ENCODE data around the gene KBTBD12.

Gene KBTBD12

GRCh38 chr3:127929818-127930413, 14.9 kb downstream of the KBTBD12 start:
- H3K4me3 ChIP-seq (replicated peaks; ENCODE audit: low read depth, low read length): no peak overlapping the region
- TF ChIP-seq CTCF (IDR thresholded peaks at IDR 0.05; ENCODE audit: low read length, missing control alignments): no peak
- DNase-seq (ENCODE audit: low read depth): no peak

- no peak overlapping the region for H3K4me3 ChIP-seq (replicated peaks; ENCODE audit: low read depth, low read length)
- DNase-seq (ENCODE audit: low read depth): no peak
- no peak for TF ChIP-seq CTCF (IDR thresholded peaks at IDR 0.05; ENCODE audit: low read length, missing control alignments)
These were observed 18.4 kb downstream of the KBTBD12 start for GRCh38 chr3:127933396-127933795.

- H3K4me3 ChIP-seq (replicated peaks; ENCODE audit: low read depth, low read length): no peak overlapping the region
- no peak for TF ChIP-seq CTCF (IDR thresholded peaks at IDR 0.05; ENCODE audit: low read length, missing control alignments)
These were observed 23.8 kb downstream of the KBTBD12 start for GRCh38 chr3:127938800-127939199.

GRCh38 chr3:127940116-127940515, 25.1 kb downstream of the KBTBD12 start:
- no peak overlapping the region for H3K4me3 ChIP-seq (replicated peaks; ENCODE audit: low read depth, low read length)
- DNase-seq (ENCODE audit: low read depth): no peak
- no peak for TF ChIP-seq CTCF (IDR thresholded peaks at IDR 0.05; ENCODE audit: low read length, missing control alignments)

More at GRCh38 chr3:127938800-127939199, 23.8 kb downstream of the KBTBD12 start:
- DNase-seq (ENCODE audit: low read depth): no peak

GRCh38 chr3:127942613-127943012, 27.6 kb downstream of the KBTBD12 start:
- DNase-seq (ENCODE audit: low read depth): no peak
- no peak overlapping the region for H3K4me3 ChIP-seq (replicated peaks; ENCODE audit: low read depth, low read length)
- no peak for TF ChIP-seq CTCF (IDR thresholded peaks at IDR 0.05; ENCODE audit: low read length, missing control alignments)

GRCh38 chr3:127948211-127948610, 33.2 kb downstream of the KBTBD12 start:
- DNase-seq (ENCODE audit: low read depth): no peak
- no peak overlapping the region for H3K4me3 ChIP-seq (replicated peaks; ENCODE audit: low read depth, low read length)
- TF ChIP-seq CTCF (IDR thresholded peaks at IDR 0.05; ENCODE audit: low read length, missing control alignments): no peak

- H3K4me3 ChIP-seq (replicated peaks; ENCODE audit: low read depth, low read length): no peak overlapping the region
- TF ChIP-seq CTCF (IDR thresholded peaks at IDR 0.05; ENCODE audit: low read length, missing control alignments): no peak
- DNase-seq (ENCODE audit: low read depth): no peak
These were observed 34.5 kb downstream of the KBTBD12 start for GRCh38 chr3:127949446-127950055.

Measured in fibroblast of pulmonary artery (primary cell).